Tibial nerve (tissue), 4 donors: ENCODE results near the gene CHD6.

Source experiments
- CTCF ChIP-seq, 5 experiments: fragments of 200-600 bp in 3 of 5; fragments of 450-650 bp in 2 of 5; sonication (generic) in 3 of 5; IDR thresholded peaks; one replicate each; pipeline ENCODE4 v1.5.1; 2016 to 2019; ENCODE audit warnings: antibody characterized with exemption in 5 of 5, mild to moderate bottlenecking in 3 of 5, moderate library complexity in 2 of 5
- EP300 ChIP-seq, 2 donors: sonication (generic); formaldehyde crosslinking; IDR thresholded peaks; one replicate each; pipeline ENCODE4 v1.6.1; 2017; ENCODE audit warnings: antibody characterized with exemption in 2 of 2, mild to moderate bottlenecking in 1 of 2
- POLR2A ChIP-seq, 2 donors: fragments of 450-650 bp; IDR thresholded peaks; one replicate each; pipeline ENCODE4 v1.6.1; 2017; ENCODE audit warnings: antibody characterized with exemption in 2 of 2, mild to moderate bottlenecking in 2 of 2, moderate library complexity in 2 of 2

- TF ChIP-seq CTCF (IDR thresholded peaks at IDR 0.05), result no peak
- no peak for TF ChIP-seq POLR2A (IDR thresholded peaks at IDR 0.05)
- no peak for TF ChIP-seq EP300 (IDR thresholded peaks at IDR 0.05)
Measured at GRCh38 chr20:41587523-41587922, 30.7 kb downstream of the CHD6 start.
